Natural killer cell (primary cell): ENCODE measurements around the gene PRRX2. TPM values are rescaled to one million over a fixed set of nuclear protein-coding genes. Genes with fewer than 3 reads are reported as not detected.
"Not testable (repeated sequence)": the region's sequence is repeated elsewhere in the genome, so short reads cannot be mapped to it uniquely, and the experiment has no call there.

ENCODE experiments used
- ATAC-seq, 3 donors: fragments of 150-1000 bp in 2 of 3; fragments of 200-7000 bp in 1 of 3; cut with Tn5 transposase; 1 replicate in 1 of 3; 2 replicates in 2 of 3; pipeline ENCODE4 v1.10.0; 2021; ENCODE audit warnings: mild to moderate bottlenecking in 2 of 3, moderate library complexity in 2 of 3
- DNase-seq, 2 donors: peaks; one replicate each; pipeline versions ENCODE4 v3.0.0 to v3.0.0-alpha.2; 2013 to 2021; ENCODE audit warnings: mixed read lengths in 1 of 2
- H3K27ac ChIP-seq: one replicate; pipeline ENCODE4 v1.5.1; 2013; ENCODE audit warnings: mild to moderate bottlenecking, low read length
- H3K27me3 ChIP-seq: one replicate; pipeline ENCODE4 v1.6.1; 2013; ENCODE audit warnings: low read length; ENCODE audit not compliant: control insufficient read depth, insufficient read depth
- H3K36me3 ChIP-seq: one replicate; pipeline ENCODE4 v1.6.1; 2013; ENCODE audit warnings: low read length; ENCODE audit not compliant: control insufficient read depth, insufficient read depth
- H3K4me1 ChIP-seq: one replicate; pipeline ENCODE4 v1.6.1; 2013; ENCODE audit warnings: low read length; ENCODE audit not compliant: control insufficient read depth, insufficient read depth
- H3K4me3 ChIP-seq: one replicate; pipeline ENCODE4 v1.5.1; 2013; ENCODE audit warnings: low read length
- H3K9me3 ChIP-seq: one replicate; pipeline ENCODE4 v1.6.1; 2013; ENCODE audit warnings: low read length; ENCODE audit not compliant: control insufficient read depth, insufficient read depth
- H3K27ac Mint-ChIP-seq, 2 donors: one replicate each; pipeline ENCODE4 v1.8.0; 2022; ENCODE audit warnings: mild to moderate bottlenecking in 2 of 2, mixed read lengths in 2 of 2, moderate library complexity in 1 of 2
- H3K27me3 Mint-ChIP-seq, 2 donors: one replicate each; pipeline ENCODE4 v1.8.0; 2022; ENCODE audit warnings: low read depth in 2 of 2, mixed read lengths in 2 of 2
- H3K36me3 Mint-ChIP-seq: one replicate; pipeline ENCODE4 v1.8.0; 2022; ENCODE audit warnings: mixed read lengths
- H3K4me1 Mint-ChIP-seq, 2 donors: one replicate each; pipeline ENCODE4 v1.8.0; 2022; ENCODE audit warnings: mixed read lengths in 2 of 2
- H3K4me3 Mint-ChIP-seq: one replicate; pipeline ENCODE4 v1.8.0; 2022; ENCODE audit warnings: mild to moderate bottlenecking, moderate library complexity, mixed read lengths
- H3K9me3 Mint-ChIP-seq, 2 donors: one replicate each; pipeline ENCODE4 v1.8.0; 2022; ENCODE audit warnings: mixed read lengths in 2 of 2
- WGBS: methylation state at CpG from one replicate; pipeline ENCODE4 v1.1.7; 2013; ENCODE audit warnings: missing lambda C conversion rate; ENCODE audit not compliant: insufficient coverage; 5-methylcytosine and 5-hydroxymethylcytosine counted together
- intact Hi-C: fragments of 100-400 bp; cut with micrococcal nuclease; formaldehyde crosslinking; loops from one replicate; pipeline ENCODE4 v1.14.2; 2022
- total RNA-seq, 4 donors: library from RNA; stranded (reverse); fragments of 120-200 nt in 1 of 4; gene quantifications; one replicate each; pipeline versions ENCODE4 v1.2.3 to v1.2.4, GENCODE V29; 2013 to 2022
- TF ChIP-seq, protein P1 (sequence below): fragments of 200-600 bp; IDR thresholded peaks from one replicate; pipeline ENCODE4 v1.8.0; 2022; ENCODE audit warnings: antibody characterized with exemption

PRRX2 gene
- total RNA-seq, 3 donors from 2014 or later (not counting 1 experiment from before 2014, with no cell fraction given), result not detected

DNA sequence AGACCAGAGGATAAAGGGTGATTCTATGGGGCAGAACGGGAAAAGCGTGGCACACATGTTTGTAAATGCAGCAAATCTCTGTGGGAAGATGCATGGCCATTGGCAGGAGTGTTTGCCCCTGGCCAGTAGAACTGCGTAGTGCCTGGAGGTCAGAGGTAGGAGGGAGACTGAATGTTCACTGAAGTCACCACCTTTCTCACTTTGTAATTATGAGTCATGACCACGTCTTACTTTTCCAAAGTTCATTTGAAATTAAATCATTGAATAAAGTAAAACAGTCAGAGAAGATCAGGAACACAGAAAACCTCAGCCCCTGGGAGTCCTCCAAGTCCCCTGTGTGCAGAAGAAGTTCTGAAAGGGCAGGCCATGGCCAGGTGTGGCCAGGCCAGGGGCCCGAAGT is 82.8 kb downstream of the PRRX2 start:
- no peak overlapping the region for H3K4me3 ChIP-seq
- intact Hi-C loops, result no loop called here
- peaks cover 6% of the 10 kb centered on the region for H3K4me1 ChIP-seq
- TF ChIP-seq, protein P1, sequence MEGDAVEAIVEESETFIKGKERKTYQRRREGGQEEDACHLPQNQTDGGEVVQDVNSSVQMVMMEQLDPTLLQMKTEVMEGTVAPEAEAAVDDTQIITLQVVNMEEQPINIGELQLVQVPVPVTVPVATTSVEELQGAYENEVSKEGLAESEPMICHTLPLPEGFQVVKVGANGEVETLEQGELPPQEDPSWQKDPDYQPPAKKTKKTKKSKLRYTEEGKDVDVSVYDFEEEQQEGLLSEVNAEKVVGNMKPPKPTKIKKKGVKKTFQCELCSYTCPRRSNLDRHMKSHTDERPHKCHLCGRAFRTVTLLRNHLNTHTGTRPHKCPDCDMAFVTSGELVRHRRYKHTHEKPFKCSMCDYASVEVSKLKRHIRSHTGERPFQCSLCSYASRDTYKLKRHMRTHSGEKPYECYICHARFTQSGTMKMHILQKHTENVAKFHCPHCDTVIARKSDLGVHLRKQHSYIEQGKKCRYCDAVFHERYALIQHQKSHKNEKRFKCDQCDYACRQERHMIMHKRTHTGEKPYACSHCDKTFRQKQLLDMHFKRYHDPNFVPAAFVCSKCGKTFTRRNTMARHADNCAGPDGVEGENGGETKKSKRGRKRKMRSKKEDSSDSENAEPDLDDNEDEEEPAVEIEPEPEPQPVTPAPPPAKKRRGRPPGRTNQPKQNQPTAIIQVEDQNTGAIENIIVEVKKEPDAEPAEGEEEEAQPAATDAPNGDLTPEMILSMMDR, result no peak
- no peaks in the 10 kb centered on the region for H3K9me3 Mint-ChIP-seq
- DNase-seq, result no peak
- H3K27ac Mint-ChIP-seq, result no peak overlapping the region
- H3K9me3 ChIP-seq, result no peaks in the 10 kb centered on the region
- H3K36me3 Mint-ChIP-seq, result no peaks in the 10 kb centered on the region
- no peak overlapping the region for H3K4me3 Mint-ChIP-seq
- H3K27ac ChIP-seq, result no peak overlapping the region
- H3K36me3 ChIP-seq, result no peaks in the 10 kb centered on the region
- H3K27me3 Mint-ChIP-seq, result peaks cover 2 to 13% of the 10 kb centered on the region in 2 donors
- peaks cover 5% of the 10 kb centered on the region for H3K27me3 ChIP-seq
- peaks cover 8% of the 10 kb centered on the region in 2 donors for H3K4me1 Mint-ChIP-seq
- no peak for ATAC-seq
- 88% methylated on average over 4 of the region's 5 CpGs for WGBS

DNA sequence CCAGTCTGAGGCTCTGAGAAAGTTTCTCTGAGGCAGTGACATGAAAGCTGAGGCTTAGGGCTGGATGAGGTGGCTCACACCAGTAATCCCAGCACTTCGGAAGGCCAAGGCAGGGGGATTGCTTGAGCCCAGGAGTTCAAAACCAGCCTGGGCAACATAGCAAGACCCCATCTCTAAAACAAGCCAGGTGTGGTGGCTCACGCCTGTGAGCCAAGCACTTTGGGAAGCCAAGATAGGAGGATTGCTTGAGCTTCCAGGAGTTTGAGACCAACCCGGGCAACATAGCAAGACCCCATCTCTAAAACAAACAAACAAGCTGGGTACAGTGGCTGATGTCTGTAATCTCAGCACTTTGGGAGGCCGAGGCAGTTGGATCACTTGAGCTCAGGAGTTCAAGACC is 83.6 kb downstream of the PRRX2 start:
- H3K9me3 ChIP-seq, H3K4me1 Mint-ChIP-seq, H3K27ac ChIP-seq, H3K27me3 ChIP-seq, H3K36me3 Mint-ChIP-seq, H3K9me3 Mint-ChIP-seq, H3K4me3 ChIP-seq, H3K27ac Mint-ChIP-seq, DNase-seq, H3K36me3 ChIP-seq, H3K4me3 Mint-ChIP-seq, intact Hi-C loops, H3K4me1 ChIP-seq, ATAC-seq: not testable (repeated sequence)
- peaks cover 10 to 17% of the 10 kb centered on the region in 2 donors for H3K27me3 Mint-ChIP-seq
- WGBS, result 88% methylated on average over 3 of the region's 4 CpGs

DNA sequence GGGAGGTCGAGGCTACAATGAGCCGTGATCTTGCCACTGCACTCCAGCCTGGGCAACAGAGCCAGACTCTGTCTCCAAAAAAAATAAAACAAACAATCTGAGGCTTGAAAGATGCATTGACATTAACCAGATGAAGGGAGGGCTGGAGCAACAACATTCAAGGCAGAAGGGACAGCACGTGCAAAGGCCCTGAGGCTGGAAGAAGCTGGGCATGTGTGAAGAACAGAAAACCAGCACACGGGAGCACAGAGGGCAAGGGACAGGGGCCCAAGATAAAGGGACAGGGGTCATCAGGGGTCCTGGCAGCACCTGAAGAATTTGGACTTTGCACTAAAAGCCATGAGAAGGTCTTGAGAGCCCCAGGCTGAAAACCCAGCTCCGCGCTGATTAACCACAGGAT is 84.1 kb downstream of the PRRX2 start:
- TF ChIP-seq, protein P1, result no peak
- H3K36me3 ChIP-seq, result no peaks in the 10 kb centered on the region
- Mint-ChIP-seq H3K4me3 (no peak overlapping the region), H3K27ac (no peak overlapping the region), H3K4me1 (peaks cover 8% of the 10 kb centered on the region in 2 donors), H3K9me3 (no peaks in the 10 kb centered on the region), H3K27me3 (peaks cover 10 to 18% of the 10 kb centered on the region in 2 donors), H3K36me3 (no peaks in the 10 kb centered on the region)
- WGBS, result 96% methylated on average over 6 of the region's 6 CpGs
- H3K27me3 ChIP-seq, result peaks cover 5% of the 10 kb centered on the region
- H3K27ac ChIP-seq, result no peak overlapping the region
- no peaks in the 10 kb centered on the region for H3K9me3 ChIP-seq
- H3K4me1 ChIP-seq, result peaks cover 6% of the 10 kb centered on the region
- intact Hi-C loops, result no loop called here
- no peak for DNase-seq
- no peak for ATAC-seq
- no peak overlapping the region for H3K4me3 ChIP-seq

DNA sequence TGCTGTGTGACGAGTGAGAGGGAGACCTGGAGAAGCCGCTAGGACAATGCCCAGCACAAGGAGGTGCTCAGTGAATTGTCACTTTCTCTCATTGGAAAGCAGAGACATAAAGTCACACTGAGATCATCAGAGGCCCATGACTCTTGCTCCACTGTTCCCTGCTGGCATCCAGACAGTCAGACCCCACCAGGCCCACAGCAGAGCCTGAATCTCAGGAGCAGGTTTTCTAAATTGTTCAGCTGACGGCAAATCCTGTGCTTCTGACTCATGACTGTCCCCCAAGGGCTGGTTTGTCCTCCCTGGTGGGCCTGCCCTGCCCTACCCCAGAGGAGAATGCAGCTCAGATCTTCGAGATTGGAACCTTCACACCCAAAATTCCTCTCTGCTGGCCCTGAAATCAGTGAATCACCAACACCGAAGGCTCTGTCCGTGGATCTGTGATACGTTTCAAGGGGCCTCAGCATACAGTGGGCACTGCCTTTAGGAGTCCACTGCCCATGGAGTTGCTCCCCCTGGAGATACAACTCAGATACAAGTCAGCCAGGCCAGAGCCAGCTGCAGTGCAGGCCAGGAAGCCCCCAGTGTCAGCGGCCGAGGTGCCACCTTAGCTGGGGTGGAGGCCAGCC is 84.7 kb downstream of the PRRX2 start:
- 91% methylated on average over 9 of the region's 9 CpGs for WGBS
- TF ChIP-seq, protein P1, result no peak
- no peaks in the 10 kb centered on the region for H3K9me3 Mint-ChIP-seq

More for the DNA sequence above, 84.7 kb downstream of the PRRX2 start:
- intact Hi-C loops, result no loop called here
- no peaks in the 10 kb centered on the region for H3K36me3 Mint-ChIP-seq
- peaks cover 10 to 18% of the 10 kb centered on the region in 2 donors for H3K27me3 Mint-ChIP-seq
- DNase-seq (no peak), ATAC-seq (no peak)
- Histone ChIP-seq H3K4me3 (no peak overlapping the region), H3K27me3 (peaks cover 5% of the 10 kb centered on the region), H3K27ac (no peak overlapping the region), H3K36me3 (no peaks in the 10 kb centered on the region), H3K4me1 (peaks cover 6% of the 10 kb centered on the region), H3K9me3 (no peaks in the 10 kb centered on the region)
- no peak overlapping the region for H3K27ac Mint-ChIP-seq
- no peak overlapping the region for H3K4me3 Mint-ChIP-seq
- H3K4me1 Mint-ChIP-seq, result peaks cover 8% of the 10 kb centered on the region in 2 donors
